Measurements from ENCODE around the gene WDR26. TPM values are rescaled to one million over a fixed set of nuclear protein-coding genes. Genes with fewer than 3 reads are reported as not detected.
A peak's percentile ranks its signal among the peaks of the same experiment; 100 is the strongest.
"Not testable (repeated sequence)": the region's sequence is repeated elsewhere in the genome, so short reads cannot be mapped to it uniquely, and the experiment has no call there.

Gene WDR26
- total and polyA plus RNA-seq, 2 of the 4 experiments (the other 2 are of a cell fraction), result 23.8 to 46.4 TPM

DNA sequence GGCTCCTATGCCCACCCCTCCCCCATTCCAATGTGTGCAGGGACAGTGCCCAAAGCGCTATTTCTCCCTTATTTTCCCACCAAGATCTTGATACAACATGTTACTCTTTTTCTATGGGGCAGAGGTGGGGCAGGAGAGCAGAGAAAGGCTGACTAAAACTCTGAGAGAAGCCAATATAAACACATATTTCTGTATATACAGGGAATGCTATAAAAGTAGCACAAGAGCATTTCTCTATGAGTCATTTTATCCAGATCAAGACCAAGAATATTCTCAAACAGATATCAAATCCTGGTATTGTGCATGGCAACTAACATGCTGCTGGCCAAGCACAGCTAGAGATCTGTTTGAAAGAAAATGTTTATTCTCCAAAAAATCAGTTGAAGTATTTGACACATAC, 7.3 kb downstream of the WDR26 start:
- Histone ChIP-seq H2BK20ac (ENCODE audit: low read depth, low read length) (no peak overlapping the region), H2BK120ac (ENCODE audit: low read depth, low read length) (no peak overlapping the region), H2BK5ac (ENCODE audit: low read depth, low read length, poor library complexity, severe bottlenecking) (peak overlapping the region; percentile 55), H3K9ac (ENCODE audit: low read depth, low read length) (no peak overlapping the region), H3K9me3 (ENCODE audit: control insufficient read depth, insufficient read depth, low read length) (no peaks in the 10 kb centered on the region), H3K4me1 (ENCODE audit: control insufficient read depth, insufficient read depth, low read length) (peaks cover 5% of the 10 kb centered on the region), H3K79me1 (ENCODE audit: low read depth in 1 of 2, low read length in 2 of 2) (peaks cover 19 to 37% of the 10 kb centered on the region in 2 experiments), H2BK15ac (ENCODE audit: low read depth, low read length) (no peak overlapping the region), H3K27ac (ENCODE audit: insufficient read depth, low read length) (no peak overlapping the region; the same call in 1 of the 2 replicates), H2AK5ac (ENCODE audit: low read depth, low read length) (no peak overlapping the region), H4K5ac (ENCODE audit: low read depth, low read length) (no peak overlapping the region), H2AK9ac (replicated peaks; ENCODE audit: low read depth, low read length, poor library complexity) (no peak overlapping the region), H3K23ac (ENCODE audit: low read depth, low read length) (no peak overlapping the region), H3K14ac (replicated peaks; ENCODE audit: low read depth, low read length) (no peak overlapping the region), H3K18ac (ENCODE audit: low read depth, low read length) (no peak overlapping the region), H4K8ac (ENCODE audit: low read depth in 2 of 2, low read length in 2 of 2) (no peak overlapping the region), H3K4me3 (ENCODE audit: insufficient read depth, low read depth, low read length) (no peak overlapping the region), H2AFZ (replicated peaks; ENCODE audit: low read length, poor library complexity) (no peak overlapping the region), H4K91ac (ENCODE audit: insufficient read depth, low read depth, low read length) (no peak overlapping the region), H3K56ac (ENCODE audit: extremely low read depth, insufficient read depth, low read length) (no peak overlapping the region), H3K4me2 (ENCODE audit: low read depth, low read length) (no peak overlapping the region; the same call in 1 of the 2 replicates), H3K4ac (ENCODE audit: low read depth, low read length) (no peak overlapping the region), H3K36me3 (ENCODE audit: control insufficient read depth, insufficient read depth, low read length) (peaks cover 22% of the 10 kb centered on the region), H4K20me1 (ENCODE audit: insufficient read depth, low read length) (peaks cover 46% of the 10 kb centered on the region), H3K9me1 (ENCODE audit: insufficient read depth, low read length) (0 out of 2 replicates have a peak, but pooled peaks cover 3% of the 10 kb centered on the region), H3K27me3 (ENCODE audit: control insufficient read depth, insufficient read depth, low read length) (no peaks in the 10 kb centered on the region)
- DNase-seq (peak; percentile 88), ATAC-seq (ENCODE audit: low read depth) (peak; percentile 77)
- ChIA-PET POLR2A (ENCODE audit: unreplicated experiment) (no interaction called here), CTCF (no interaction called here)
- no CpG with 5 or more reads among the region's 1 CpG for WGBS, 2 experiments (ENCODE audit: extremely low coverage in 2 of 2, insufficient read length in 1 of 2)
- in situ Hi-C loops (cut with MboI; ENCODE audit: low sequenced_read_pairs) (no loop called here), intact Hi-C loops (cut with micrococcal nuclease) (loop anchor here (5.0 kb wide), 1 partner anchor 35 kb away; no protein-coding TSS in a partner anchor), dilution Hi-C loops (cut with HindIII; ENCODE audit: low sequenced_read_pairs, unreplicated experiment) (no loop called here)
- TF ChIP-seq, protein P1, sequence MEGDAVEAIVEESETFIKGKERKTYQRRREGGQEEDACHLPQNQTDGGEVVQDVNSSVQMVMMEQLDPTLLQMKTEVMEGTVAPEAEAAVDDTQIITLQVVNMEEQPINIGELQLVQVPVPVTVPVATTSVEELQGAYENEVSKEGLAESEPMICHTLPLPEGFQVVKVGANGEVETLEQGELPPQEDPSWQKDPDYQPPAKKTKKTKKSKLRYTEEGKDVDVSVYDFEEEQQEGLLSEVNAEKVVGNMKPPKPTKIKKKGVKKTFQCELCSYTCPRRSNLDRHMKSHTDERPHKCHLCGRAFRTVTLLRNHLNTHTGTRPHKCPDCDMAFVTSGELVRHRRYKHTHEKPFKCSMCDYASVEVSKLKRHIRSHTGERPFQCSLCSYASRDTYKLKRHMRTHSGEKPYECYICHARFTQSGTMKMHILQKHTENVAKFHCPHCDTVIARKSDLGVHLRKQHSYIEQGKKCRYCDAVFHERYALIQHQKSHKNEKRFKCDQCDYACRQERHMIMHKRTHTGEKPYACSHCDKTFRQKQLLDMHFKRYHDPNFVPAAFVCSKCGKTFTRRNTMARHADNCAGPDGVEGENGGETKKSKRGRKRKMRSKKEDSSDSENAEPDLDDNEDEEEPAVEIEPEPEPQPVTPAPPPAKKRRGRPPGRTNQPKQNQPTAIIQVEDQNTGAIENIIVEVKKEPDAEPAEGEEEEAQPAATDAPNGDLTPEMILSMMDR (conservative IDR thresholded peaks at IDR 0.05; ENCODE audit: low read depth, low read length), result no peak
- peak; percentile 76 for TF ChIP-seq FOS (IDR thresholded peaks at IDR 0.05; ENCODE audit: low read depth, low read length)
- 0 out of 2 replicates have a peak, but pooled peaks have one; percentile 34 for TF ChIP-seq MXI1 (IDR thresholded peaks at IDR 0.05; ENCODE audit: borderline replicate concordance, low read depth, low read length)
- BruUV-seq (replicated peaks), result no TSS peak

DNA sequence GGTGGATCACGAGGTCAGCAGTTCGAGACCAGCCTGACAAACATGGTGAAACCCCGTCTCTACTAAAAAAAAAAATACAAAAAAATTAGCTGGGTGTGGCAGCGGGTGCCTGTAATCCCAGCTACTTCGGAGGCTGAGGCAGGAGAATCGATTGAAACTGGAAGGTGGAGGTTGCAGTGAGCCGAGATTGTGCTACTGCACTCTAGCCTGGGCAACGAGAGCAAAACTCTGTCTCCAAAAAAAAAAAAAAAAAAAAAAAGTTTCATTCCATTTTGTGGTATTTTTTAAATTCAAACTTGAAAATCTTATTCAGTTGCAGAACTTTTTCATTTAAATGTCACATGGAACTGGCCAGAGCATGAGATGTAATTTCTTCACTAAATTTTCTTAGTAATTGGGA, 7.7 kb downstream of the WDR26 start:
- H3K4me3 ChIP-seq (ENCODE audit: insufficient read depth, low read depth, low read length); H3K14ac ChIP-seq (replicated peaks; ENCODE audit: low read depth, low read length); H4K5ac ChIP-seq (ENCODE audit: low read depth, low read length); H3K4me1 ChIP-seq (ENCODE audit: control insufficient read depth, insufficient read depth, low read length); H3K23ac ChIP-seq (ENCODE audit: low read depth, low read length); H2AK5ac ChIP-seq (ENCODE audit: low read depth, low read length); POLR2A ChIA-PET (ENCODE audit: unreplicated experiment); H2AFZ ChIP-seq (replicated peaks; ENCODE audit: low read length, poor library complexity); BruUV-seq (replicated peaks); dilution Hi-C loops (cut with HindIII; ENCODE audit: low sequenced_read_pairs, unreplicated experiment); H3K27me3 ChIP-seq (ENCODE audit: control insufficient read depth, insufficient read depth, low read length); ATAC-seq (ENCODE audit: low read depth); H3K9ac ChIP-seq (ENCODE audit: low read depth, low read length); H3K4me2 ChIP-seq (ENCODE audit: low read depth, low read length); H4K8ac ChIP-seq (ENCODE audit: low read depth in 2 of 2, low read length in 2 of 2); H2BK120ac ChIP-seq (ENCODE audit: low read depth, low read length); H3K4ac ChIP-seq (ENCODE audit: low read depth, low read length); H3K56ac ChIP-seq (ENCODE audit: extremely low read depth, insufficient read depth, low read length); in situ Hi-C loops (cut with MboI; ENCODE audit: low sequenced_read_pairs); H2BK15ac ChIP-seq (ENCODE audit: low read depth, low read length); DNase-seq; H4K91ac ChIP-seq (ENCODE audit: insufficient read depth, low read depth, low read length); H3K27ac ChIP-seq (ENCODE audit: insufficient read depth, low read length); H3K18ac ChIP-seq (ENCODE audit: low read depth, low read length); H3K9me3 ChIP-seq (ENCODE audit: control insufficient read depth, insufficient read depth, low read length); H3K9me1 ChIP-seq (ENCODE audit: insufficient read depth, low read length); CTCF ChIA-PET; H2BK20ac ChIP-seq (ENCODE audit: low read depth, low read length); H2AK9ac ChIP-seq (replicated peaks; ENCODE audit: low read depth, low read length, poor library complexity): not testable (repeated sequence)
- H4K20me1 ChIP-seq (ENCODE audit: insufficient read depth, low read length), result peaks cover 45% of the 10 kb centered on the region
- peaks cover 24% of the 10 kb centered on the region for H3K36me3 ChIP-seq (ENCODE audit: control insufficient read depth, insufficient read depth, low read length)
- H2BK5ac ChIP-seq (ENCODE audit: low read depth, low read length, poor library complexity, severe bottlenecking), result peak overlapping the region; percentile 5
- H3K79me1 ChIP-seq (ENCODE audit: low read depth in 1 of 2, low read length in 2 of 2), result peaks cover 23 to 42% of the 10 kb centered on the region in 2 experiments
- WGBS, 2 experiments (ENCODE audit: extremely low coverage in 2 of 2, insufficient read length in 1 of 2), result no CpG with 5 or more reads among the region's 8 CpGs
- intact Hi-C loops (cut with micrococcal nuclease), result loop anchor here (5.0 kb wide), 1 partner anchor 35 kb away; no protein-coding TSS in a partner anchor
